Spleen (tissue), 3 donors: Measurements from ENCODE around the gene NRXN3.

ENCODE experiments used
- POLR2A ChIP-seq, 3 donors: fragments of 450-650 bp; IDR thresholded peaks; one replicate each; pipeline ENCODE4 v1.5.1; 2017; ENCODE audit warnings: antibody characterized with exemption in 3 of 3, mild to moderate bottlenecking in 1 of 3
- POLR2AphosphoS5 ChIP-seq, 3 donors: sonication (generic); formaldehyde crosslinking; IDR thresholded peaks; one replicate each; pipeline ENCODE4 v1.5.1; 2017; ENCODE audit warnings: antibody characterized with exemption in 3 of 3

DNA sequence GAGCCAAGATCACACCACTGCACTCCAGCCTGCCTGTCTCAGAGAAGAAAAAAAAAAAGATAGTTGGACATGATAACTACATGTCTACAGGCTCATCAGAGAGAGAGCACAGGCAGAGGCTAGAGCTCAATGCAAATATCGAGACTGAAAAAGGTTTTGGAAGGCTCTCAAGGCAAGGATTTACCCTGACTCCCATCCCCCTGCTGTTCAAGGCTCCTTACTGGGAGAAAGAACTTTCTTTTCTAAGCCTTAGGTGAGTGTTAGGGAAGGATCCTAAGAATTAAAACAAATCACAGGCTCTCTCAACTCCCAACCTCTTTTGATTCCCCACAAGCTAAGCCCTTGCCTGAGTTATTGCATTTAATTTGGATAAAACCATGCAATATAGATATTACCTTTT, 1516.0 kb downstream of the NRXN3 start:
- TF ChIP-seq POLR2AphosphoS5 (IDR thresholded peaks at IDR 0.05) = no peak
- no peak for TF ChIP-seq POLR2A (IDR thresholded peaks at IDR 0.05)
